Measurements from ENCODE around the gene SMPD4.
"Not testable (repeated sequence)": the region's sequence is repeated elsewhere in the genome, so short reads cannot be mapped to it uniquely, and the experiment has no call there.

Gene SMPD4

GRCh38 chr2:130139331-130140280 is 41.8 kb downstream of the SMPD4 start:
- not testable (repeated sequence) for DNase-seq

GRCh38 chr2:130138841-130139251 is 42.6 kb downstream of the SMPD4 start:
- not testable (repeated sequence) for DNase-seq

- not testable (repeated sequence) for DNase-seq
These were observed 43.1 kb downstream of the SMPD4 start for GRCh38 chr2:130138326-130138725.

- not testable (repeated sequence) for DNase-seq
These were observed 44.3 kb downstream of the SMPD4 start for GRCh38 chr2:130137118-130137517.

GRCh38 chr2:130136546-130136945 is 44.9 kb downstream of the SMPD4 start:
- not testable (repeated sequence) for DNase-seq

GRCh38 chr2:130135692-130136541 is 45.5 kb downstream of the SMPD4 start:
- no peak for DNase-seq

- DNase-seq = not testable (repeated sequence)
These were observed 52.1 kb downstream of the SMPD4 start, which contains the start of gene POTEF for GRCh38 chr2:130129120-130129829. POTEF (minus strand) TSS chr2:130129222; CDS start chr2:130120515, 8,707 bp downstream.

GRCh38 chr2:130128464-130128863 is 52.9 kb downstream of the SMPD4 start:
- not testable (repeated sequence) for DNase-seq

GRCh38 chr2:130127726-130128125 is 53.7 kb downstream of the SMPD4 start:
- not testable (repeated sequence) for DNase-seq

- not testable (repeated sequence) for DNase-seq
These were observed 60.5 kb downstream of the SMPD4 start for GRCh38 chr2:130120924-130121323.

- not testable (repeated sequence) for DNase-seq
These were observed 78.6 kb downstream of the SMPD4 start for GRCh38 chr2:130102597-130103363.

All from CD4-positive, alpha-beta T cell treated with Interferon alpha-2 for 1 hour (primary cell).